Heart left ventricle (tissue), 13 donors: Measurements from ENCODE around the gene TIMM29.

Experiments used
- POLR2A ChIP-seq, 2 donors: fragments of 450-650 bp; IDR thresholded peaks; one replicate each; pipeline ENCODE4 v1.6.1; 2017; ENCODE audit warnings: antibody characterized with exemption in 2 of 2, mild to moderate bottlenecking in 2 of 2, moderate library complexity in 2 of 2
- TF ChIP-seq, protein P1 (sequence below), 12 donors: fragments of 200-600 bp; sonication (generic) in 4 of 12; IDR thresholded peaks; one replicate each; pipeline versions ENCODE4 v1.5.0 to v1.8.0; 2018 to 2022; ENCODE audit warnings: antibody characterized with exemption in 12 of 12, mild to moderate bottlenecking in 5 of 12
- donor health status: ischemic (EF 13 %, LVEDD 7.1; RV severe dilation, severe dysfunction).
- donor health status: DM: no; HTN: yes; CAD: no.
- donor health status: DM: no; HTN: no; CAD: no.
- donor health status: ischemic (EF 25% LVEDD 6.9; RV normal size, moderate dysfunction).
- donor health status: ischemic (EF 25% LVEDD 5.7; RV mildly dilated, moderate dysfunction).
- donor health status: ischemic (EF 35%, LVEDD 5.7; RV mildly dilated, moderate dysfunction).
- donor health status: nonischemic (EF 11% LVEDD 7.7; RV severe dilation, severe dysfunction).
- donor health status: DM: yes; HTN: yes; CAD: no.
- donor health status: PGD.
- donor health status: ischemic (EF 29% LVEDD 5.4; RV normal size, mild dysfunction).
- donor health status: nonischemic (EF 23%, LVEDD 6.1; RV moderate dilation, normal function).

DNA sequence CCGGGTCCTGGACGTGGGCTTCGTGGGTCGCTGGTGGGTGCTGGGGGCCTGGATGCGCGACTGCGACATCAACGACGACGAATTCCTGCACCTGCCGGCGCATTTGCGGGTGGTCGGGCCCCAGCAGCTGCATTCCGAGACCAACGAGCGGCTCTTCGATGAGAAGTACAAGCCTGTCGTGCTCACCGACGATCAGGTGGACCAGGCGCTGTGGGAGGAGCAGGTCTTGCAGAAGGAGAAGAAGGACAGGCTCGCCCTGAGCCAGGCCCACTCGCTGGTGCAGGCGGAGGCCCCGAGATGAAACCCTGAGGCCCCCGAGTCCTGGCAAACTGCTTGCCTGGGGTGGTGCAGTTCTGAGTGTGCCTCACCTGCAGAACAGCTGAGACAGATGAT is 787 bp downstream of the TIMM29 start:
- TF ChIP-seq, protein P1, sequence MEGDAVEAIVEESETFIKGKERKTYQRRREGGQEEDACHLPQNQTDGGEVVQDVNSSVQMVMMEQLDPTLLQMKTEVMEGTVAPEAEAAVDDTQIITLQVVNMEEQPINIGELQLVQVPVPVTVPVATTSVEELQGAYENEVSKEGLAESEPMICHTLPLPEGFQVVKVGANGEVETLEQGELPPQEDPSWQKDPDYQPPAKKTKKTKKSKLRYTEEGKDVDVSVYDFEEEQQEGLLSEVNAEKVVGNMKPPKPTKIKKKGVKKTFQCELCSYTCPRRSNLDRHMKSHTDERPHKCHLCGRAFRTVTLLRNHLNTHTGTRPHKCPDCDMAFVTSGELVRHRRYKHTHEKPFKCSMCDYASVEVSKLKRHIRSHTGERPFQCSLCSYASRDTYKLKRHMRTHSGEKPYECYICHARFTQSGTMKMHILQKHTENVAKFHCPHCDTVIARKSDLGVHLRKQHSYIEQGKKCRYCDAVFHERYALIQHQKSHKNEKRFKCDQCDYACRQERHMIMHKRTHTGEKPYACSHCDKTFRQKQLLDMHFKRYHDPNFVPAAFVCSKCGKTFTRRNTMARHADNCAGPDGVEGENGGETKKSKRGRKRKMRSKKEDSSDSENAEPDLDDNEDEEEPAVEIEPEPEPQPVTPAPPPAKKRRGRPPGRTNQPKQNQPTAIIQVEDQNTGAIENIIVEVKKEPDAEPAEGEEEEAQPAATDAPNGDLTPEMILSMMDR (IDR thresholded peaks at IDR 0.05) = no peak
- no peak for TF ChIP-seq POLR2A (IDR thresholded peaks at IDR 0.05)
